Fibroblast of lung (primary cell): ENCODE measurements around the gene GJA10. TPM values are rescaled to one million over a fixed set of nuclear protein-coding genes. Genes with fewer than 3 reads are reported as not detected.

Experiments used
- DNase-seq, 2 donors: peaks; one replicate each; pipeline versions ENCODE4 v3.0.0 to v3.0.0-alpha.2; 2010; ENCODE audit warnings: low read depth in 2 of 2
- H2AFZ ChIP-seq: 2 replicates; pipeline ENCODE4 v1.5.1; 2012; ENCODE audit warnings: low read length, control low read depth, inconsistent platforms
- H3K27ac ChIP-seq: 2 replicates; pipeline ENCODE4 v1.5.1; 2011; ENCODE audit warnings: low read length, control low read depth; ENCODE audit not compliant: insufficient read depth
- H3K27me3 ChIP-seq: 2 replicates; pipeline ENCODE4 v1.5.1; 2011; ENCODE audit warnings: mild to moderate bottlenecking, low read length; ENCODE audit not compliant: control insufficient read depth, insufficient read depth
- H3K36me3 ChIP-seq: 2 replicates; pipeline ENCODE4 v1.5.1; 2011; ENCODE audit warnings: low read length; ENCODE audit not compliant: control insufficient read depth, insufficient read depth
- H3K4me1 ChIP-seq: 2 replicates; pipeline ENCODE4 v1.5.1; 2011; ENCODE audit warnings: low read length; ENCODE audit not compliant: control insufficient read depth, insufficient read depth; ENCODE audit errors: extremely low read depth
- H3K4me2 ChIP-seq: 2 replicates; pipeline ENCODE4 v1.5.1; 2011; ENCODE audit warnings: low read length, control low read depth; ENCODE audit not compliant: insufficient read depth; ENCODE audit errors: extremely low read depth
- H3K4me3 ChIP-seq, 4 experiments: fragments of 200-600 bp in 1 of 4; sonication (generic) in 1 of 4; replicated peaks in 1 of 4; 2 replicates each; pipeline ENCODE4 v1.5.1; 2011 to 2016; ENCODE audit warnings: low read length in 4 of 4, low read depth in 3 of 4, mild to moderate bottlenecking in 3 of 4, control low read depth in 2 of 4, inconsistent platforms in 1 of 4, mixed read lengths in 1 of 4; ENCODE audit not compliant: insufficient read depth in 1 of 4; ENCODE audit errors: control extremely low read depth in 1 of 4
- H3K79me2 ChIP-seq: 2 replicates; pipeline ENCODE4 v1.5.1; 2012; ENCODE audit warnings: mild to moderate bottlenecking, low read length, inconsistent platforms; ENCODE audit not compliant: control insufficient read depth, insufficient read depth
- H3K9ac ChIP-seq: 2 replicates; pipeline ENCODE4 v1.5.1; 2011; ENCODE audit warnings: mild to moderate bottlenecking, low read length, control low read depth; ENCODE audit not compliant: insufficient read depth
- H3K9me3 ChIP-seq: 2 replicates; pipeline ENCODE4 v1.5.1; 2012; ENCODE audit warnings: low read depth, low read length; ENCODE audit not compliant: control insufficient read depth, insufficient read depth
- H4K20me1 ChIP-seq: 2 replicates; pipeline ENCODE4 v1.5.1; 2011; ENCODE audit warnings: low read length; ENCODE audit not compliant: control insufficient read depth, insufficient read depth; ENCODE audit errors: extremely low read depth
- CTCF ChIP-seq, 2 donors: IDR thresholded peaks in 1 of 2; conservative IDR thresholded peaks in 1 of 2; 1 replicate in 1 of 2; 2 replicates in 1 of 2; pipeline ENCODE4 v1.5.1; 2011 to 2012; ENCODE audit warnings: low read length in 2 of 2, control low read depth in 1 of 2, inconsistent platforms in 1 of 2, low read depth in 1 of 2, mild to moderate bottlenecking in 1 of 2
- EZH2 ChIP-seq: IDR thresholded peaks from 2 replicates; pipeline ENCODE4 v1.5.1; 2012; ENCODE audit warnings: low read length, control low read depth, mild to moderate bottlenecking; ENCODE audit errors: missing control alignments
- polyA plus RNA-seq, 2 donors: library from polyadenylated mRNA; depleted of rRNA in 1 of 2; stranded (reverse) in 1 of 2; unstranded in 1 of 2; fragments of >200 nt; gene quantifications; 2 replicates each; pipeline ENCODE4 v1.2.1, GENCODE V29; 2011 to 2012; ENCODE audit warnings: missing spikeins in 1 of 2
- total RNA-seq: library from RNA; depleted of rRNA; stranded (reverse); fragments of >200 nt; gene quantifications from 2 replicates; pipeline ENCODE4 v1.2.1, GENCODE V29; 2014

Gene GJA10
- total and polyA plus RNA-seq, 2 donors (not counting 1 experiment from before 2014, with no cell fraction given), result not detected

GRCh38 chr6:89916136-89916920, 22.1 kb downstream of the GJA10 start:
- H3K4me3 ChIP-seq, result no peak overlapping the region
- TF ChIP-seq EZH2, result no peak
- no peak for TF ChIP-seq CTCF (conservative IDR thresholded peaks at IDR 0.05 in 1 of 2, IDR thresholded peaks at IDR 0.05 in 1 of 2; ENCODE audit: low read depth in 1 of 2, low read length in 2 of 2)
- DNase-seq, result no peak
- H3K4me2 ChIP-seq, result no peak overlapping the region
- H3K9me3 ChIP-seq, result no peaks in the 10 kb centered on the region
- H4K20me1 ChIP-seq, result no peaks in the 10 kb centered on the region
- H2AFZ ChIP-seq, result no peak overlapping the region
- H3K36me3 ChIP-seq, result no peaks in the 10 kb centered on the region
- no peaks in the 10 kb centered on the region for H3K4me1 ChIP-seq
- peaks cover 3% of the 10 kb centered on the region for H3K27me3 ChIP-seq
- no peak overlapping the region for H3K9ac ChIP-seq
- H3K27ac ChIP-seq, result no peak overlapping the region
- H3K79me2 ChIP-seq, result no peaks in the 10 kb centered on the region

- Histone ChIP-seq H3K27me3 (peaks cover 3% of the 10 kb centered on the region), H3K4me3 (no peak overlapping the region), H3K36me3 (no peaks in the 10 kb centered on the region), H2AFZ (no peak overlapping the region), H4K20me1 (no peaks in the 10 kb centered on the region), H3K4me2 (no peak overlapping the region), H3K9ac (no peak overlapping the region), H3K27ac (no peak overlapping the region), H3K4me1 (no peaks in the 10 kb centered on the region), H3K79me2 (no peaks in the 10 kb centered on the region), H3K9me3 (no peaks in the 10 kb centered on the region)
- no peak for TF ChIP-seq EZH2
- TF ChIP-seq CTCF (conservative IDR thresholded peaks at IDR 0.05 in 1 of 2, IDR thresholded peaks at IDR 0.05 in 1 of 2; ENCODE audit: low read depth in 1 of 2, low read length in 2 of 2), result no peak
- no peak for DNase-seq
Measured at GRCh38 chr6:89917216-89917615, 22.9 kb downstream of the GJA10 start.

- H3K36me3 ChIP-seq, result no peaks in the 10 kb centered on the region
- no peak overlapping the region for H3K4me3 ChIP-seq
- H3K4me2 ChIP-seq, result no peak overlapping the region
- no peaks in the 10 kb centered on the region for H3K9me3 ChIP-seq
- no peak overlapping the region for H3K27ac ChIP-seq
- H4K20me1 ChIP-seq, result no peaks in the 10 kb centered on the region
- peaks cover 3% of the 10 kb centered on the region for H3K27me3 ChIP-seq
- no peak overlapping the region for H2AFZ ChIP-seq
- H3K9ac ChIP-seq, result no peak overlapping the region
- H3K4me1 ChIP-seq, result no peaks in the 10 kb centered on the region
- TF ChIP-seq CTCF (conservative IDR thresholded peaks at IDR 0.05 in 1 of 2, IDR thresholded peaks at IDR 0.05 in 1 of 2; ENCODE audit: low read depth in 1 of 2, low read length in 2 of 2) (no peak), EZH2 (no peak)
- no peak for DNase-seq
- no peaks in the 10 kb centered on the region for H3K79me2 ChIP-seq
Measured at GRCh38 chr6:89917801-89918366, 23.6 kb downstream of the GJA10 start.
